ENCODE measurements around the gene GOLGA3.

GRCh38 chr12:132806857-132807256, 21.8 kb downstream of the GOLGA3 start:
- TF ChIP-seq, protein P1, sequence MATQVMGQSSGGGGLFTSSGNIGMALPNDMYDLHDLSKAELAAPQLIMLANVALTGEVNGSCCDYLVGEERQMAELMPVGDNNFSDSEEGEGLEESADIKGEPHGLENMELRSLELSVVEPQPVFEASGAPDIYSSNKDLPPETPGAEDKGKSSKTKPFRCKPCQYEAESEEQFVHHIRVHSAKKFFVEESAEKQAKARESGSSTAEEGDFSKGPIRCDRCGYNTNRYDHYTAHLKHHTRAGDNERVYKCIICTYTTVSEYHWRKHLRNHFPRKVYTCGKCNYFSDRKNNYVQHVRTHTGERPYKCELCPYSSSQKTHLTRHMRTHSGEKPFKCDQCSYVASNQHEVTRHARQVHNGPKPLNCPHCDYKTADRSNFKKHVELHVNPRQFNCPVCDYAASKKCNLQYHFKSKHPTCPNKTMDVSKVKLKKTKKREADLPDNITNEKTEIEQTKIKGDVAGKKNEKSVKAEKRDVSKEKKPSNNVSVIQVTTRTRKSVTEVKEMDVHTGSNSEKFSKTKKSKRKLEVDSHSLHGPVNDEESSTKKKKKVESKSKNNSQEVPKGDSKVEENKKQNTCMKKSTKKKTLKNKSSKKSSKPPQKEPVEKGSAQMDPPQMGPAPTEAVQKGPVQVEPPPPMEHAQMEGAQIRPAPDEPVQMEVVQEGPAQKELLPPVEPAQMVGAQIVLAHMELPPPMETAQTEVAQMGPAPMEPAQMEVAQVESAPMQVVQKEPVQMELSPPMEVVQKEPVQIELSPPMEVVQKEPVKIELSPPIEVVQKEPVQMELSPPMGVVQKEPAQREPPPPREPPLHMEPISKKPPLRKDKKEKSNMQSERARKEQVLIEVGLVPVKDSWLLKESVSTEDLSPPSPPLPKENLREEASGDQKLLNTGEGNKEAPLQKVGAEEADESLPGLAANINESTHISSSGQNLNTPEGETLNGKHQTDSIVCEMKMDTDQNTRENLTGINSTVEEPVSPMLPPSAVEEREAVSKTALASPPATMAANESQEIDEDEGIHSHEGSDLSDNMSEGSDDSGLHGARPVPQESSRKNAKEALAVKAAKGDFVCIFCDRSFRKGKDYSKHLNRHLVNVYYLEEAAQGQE (IDR thresholded peaks at IDR 0.05; ENCODE audit: unreplicated experiment): no peak
- TF ChIP-seq CREB1 (CRISPR knock-in tag; IDR thresholded peaks at IDR 0.05; ENCODE audit: low read depth) (no peak), NANOG (IDR thresholded peaks at IDR 0.05; ENCODE audit: borderline replicate concordance) (no peak), EZH2 (IDR thresholded peaks at IDR 0.05; ENCODE audit: low read depth, unreplicated experiment) (no peak), POLR2AphosphoS5 (IDR thresholded peaks at IDR 0.05; ENCODE audit: low read depth) (no peak), EZH2phosphoT487 (IDR thresholded peaks at IDR 0.05; ENCODE audit: unreplicated experiment) (no peak)
- TF ChIP-seq, protein P2, sequence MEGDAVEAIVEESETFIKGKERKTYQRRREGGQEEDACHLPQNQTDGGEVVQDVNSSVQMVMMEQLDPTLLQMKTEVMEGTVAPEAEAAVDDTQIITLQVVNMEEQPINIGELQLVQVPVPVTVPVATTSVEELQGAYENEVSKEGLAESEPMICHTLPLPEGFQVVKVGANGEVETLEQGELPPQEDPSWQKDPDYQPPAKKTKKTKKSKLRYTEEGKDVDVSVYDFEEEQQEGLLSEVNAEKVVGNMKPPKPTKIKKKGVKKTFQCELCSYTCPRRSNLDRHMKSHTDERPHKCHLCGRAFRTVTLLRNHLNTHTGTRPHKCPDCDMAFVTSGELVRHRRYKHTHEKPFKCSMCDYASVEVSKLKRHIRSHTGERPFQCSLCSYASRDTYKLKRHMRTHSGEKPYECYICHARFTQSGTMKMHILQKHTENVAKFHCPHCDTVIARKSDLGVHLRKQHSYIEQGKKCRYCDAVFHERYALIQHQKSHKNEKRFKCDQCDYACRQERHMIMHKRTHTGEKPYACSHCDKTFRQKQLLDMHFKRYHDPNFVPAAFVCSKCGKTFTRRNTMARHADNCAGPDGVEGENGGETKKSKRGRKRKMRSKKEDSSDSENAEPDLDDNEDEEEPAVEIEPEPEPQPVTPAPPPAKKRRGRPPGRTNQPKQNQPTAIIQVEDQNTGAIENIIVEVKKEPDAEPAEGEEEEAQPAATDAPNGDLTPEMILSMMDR (conservative IDR thresholded peaks at IDR 0.05; ENCODE audit: low read depth in 2 of 2): no peak

Data from GM23338 (cell line).